ENCODE data around the gene NOC2L.

GRCh38 chr1:905071-905749 is 53.8 kb downstream of the NOC2L start:
- TF ChIP-seq POLR2A (IDR thresholded peaks at IDR 0.05) (no peak), POLR2AphosphoS5 (IDR thresholded peaks at IDR 0.05) (peak in 1 of 3 donors; percentile 20)

Data from breast epithelium (tissue), 3 donors.